GM12801 (cell line): ENCODE measurements around the gene CDH23.

Source experiments
- TF ChIP-seq, protein P1 (sequence below): IDR thresholded peaks from one replicate; pipeline ENCODE4 v1.5.1; 2011; ENCODE audit warnings: control low read depth; ENCODE audit not compliant: insufficient read length; ENCODE audit errors: extremely low read depth

Gene CDH23

DNA sequence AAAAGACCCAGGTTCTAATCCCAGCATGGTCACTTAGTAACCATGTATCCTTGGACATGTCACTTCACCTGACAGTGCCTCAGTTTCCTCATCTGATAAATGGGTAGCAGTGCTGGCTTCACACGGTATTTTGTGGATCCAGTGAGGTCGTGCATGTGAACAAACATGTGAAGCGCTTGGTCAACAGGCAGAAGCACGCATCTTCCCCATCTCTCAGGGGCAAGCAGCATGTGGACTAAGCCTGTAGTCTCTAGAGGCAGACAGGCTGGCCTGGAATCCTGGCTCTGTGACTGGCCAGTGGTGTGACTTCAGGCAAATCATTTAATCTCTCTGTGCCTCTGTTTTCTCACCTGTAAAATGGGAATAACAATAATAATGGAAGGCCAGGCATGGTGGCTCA is 207.0 kb downstream of the CDH23 start:
- TF ChIP-seq, protein P1, sequence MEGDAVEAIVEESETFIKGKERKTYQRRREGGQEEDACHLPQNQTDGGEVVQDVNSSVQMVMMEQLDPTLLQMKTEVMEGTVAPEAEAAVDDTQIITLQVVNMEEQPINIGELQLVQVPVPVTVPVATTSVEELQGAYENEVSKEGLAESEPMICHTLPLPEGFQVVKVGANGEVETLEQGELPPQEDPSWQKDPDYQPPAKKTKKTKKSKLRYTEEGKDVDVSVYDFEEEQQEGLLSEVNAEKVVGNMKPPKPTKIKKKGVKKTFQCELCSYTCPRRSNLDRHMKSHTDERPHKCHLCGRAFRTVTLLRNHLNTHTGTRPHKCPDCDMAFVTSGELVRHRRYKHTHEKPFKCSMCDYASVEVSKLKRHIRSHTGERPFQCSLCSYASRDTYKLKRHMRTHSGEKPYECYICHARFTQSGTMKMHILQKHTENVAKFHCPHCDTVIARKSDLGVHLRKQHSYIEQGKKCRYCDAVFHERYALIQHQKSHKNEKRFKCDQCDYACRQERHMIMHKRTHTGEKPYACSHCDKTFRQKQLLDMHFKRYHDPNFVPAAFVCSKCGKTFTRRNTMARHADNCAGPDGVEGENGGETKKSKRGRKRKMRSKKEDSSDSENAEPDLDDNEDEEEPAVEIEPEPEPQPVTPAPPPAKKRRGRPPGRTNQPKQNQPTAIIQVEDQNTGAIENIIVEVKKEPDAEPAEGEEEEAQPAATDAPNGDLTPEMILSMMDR = no peak

DNA sequence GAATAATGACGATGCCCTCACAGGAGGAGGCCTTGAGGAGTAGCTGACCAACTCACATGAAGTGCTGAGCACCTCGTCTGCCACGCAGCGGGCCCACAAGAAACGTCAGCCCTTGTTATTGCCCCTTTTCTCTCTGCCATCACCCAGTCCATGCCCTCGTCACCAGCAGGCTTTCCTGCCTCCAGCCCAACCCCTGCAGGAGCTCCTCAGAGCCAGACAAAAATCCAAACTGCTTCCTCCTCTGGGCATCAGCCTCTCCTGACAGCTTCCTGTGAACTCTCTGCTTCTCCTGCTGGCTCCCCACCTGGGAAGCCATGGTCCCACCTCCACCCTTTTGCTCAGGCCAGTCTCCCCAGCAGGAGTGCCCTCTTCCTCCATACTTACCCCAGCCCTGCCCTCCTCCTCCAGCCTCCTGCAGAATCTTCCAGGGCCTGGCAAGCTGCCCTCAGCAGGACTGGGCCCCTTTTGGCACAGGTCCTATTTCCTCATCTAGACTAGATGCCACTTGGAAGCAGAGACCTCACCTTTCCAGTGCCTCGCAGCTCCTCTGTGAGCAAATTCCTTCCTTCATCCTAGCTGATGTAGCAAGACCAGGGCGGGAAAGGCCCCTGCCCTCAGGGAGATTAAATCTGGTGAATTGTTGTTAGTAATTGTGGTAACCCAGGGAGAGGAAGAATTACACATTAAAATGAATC is 207.8 kb downstream of the CDH23 start:
- TF ChIP-seq, protein P1 = no peak

DNA sequence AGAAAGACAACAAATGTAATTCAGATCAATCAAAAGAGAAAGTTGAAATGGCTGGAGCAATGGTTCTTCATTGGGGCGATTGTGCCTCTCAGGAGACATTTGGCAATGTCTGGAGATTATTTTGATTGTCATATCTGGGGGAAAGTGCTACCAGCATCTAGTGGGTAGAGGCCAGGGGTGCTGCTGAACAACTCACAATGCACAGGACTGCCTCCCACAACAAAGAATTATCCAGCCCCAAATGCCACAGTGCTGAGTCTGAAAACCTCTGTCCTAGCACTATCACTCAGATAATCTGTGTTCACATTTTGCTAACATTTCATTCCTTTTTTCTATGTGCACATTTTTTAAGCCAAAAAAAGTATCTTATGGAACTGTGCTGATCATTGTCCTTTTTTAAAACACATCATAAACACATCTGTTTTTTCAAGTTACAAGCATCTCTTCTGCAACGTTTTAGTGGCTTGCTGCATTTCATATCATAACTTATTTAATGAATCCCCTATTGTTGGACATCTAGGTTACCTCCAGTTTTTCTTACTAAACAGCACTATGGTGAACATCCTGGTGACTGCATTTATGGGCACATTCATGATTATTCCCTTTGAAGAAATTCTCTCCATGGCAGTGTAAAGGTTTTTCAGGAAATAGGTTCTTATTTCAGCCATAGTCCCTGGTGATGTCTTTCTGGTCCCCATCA is 208.7 kb downstream of the CDH23 start:
- TF ChIP-seq, protein P1 = no peak

DNA sequence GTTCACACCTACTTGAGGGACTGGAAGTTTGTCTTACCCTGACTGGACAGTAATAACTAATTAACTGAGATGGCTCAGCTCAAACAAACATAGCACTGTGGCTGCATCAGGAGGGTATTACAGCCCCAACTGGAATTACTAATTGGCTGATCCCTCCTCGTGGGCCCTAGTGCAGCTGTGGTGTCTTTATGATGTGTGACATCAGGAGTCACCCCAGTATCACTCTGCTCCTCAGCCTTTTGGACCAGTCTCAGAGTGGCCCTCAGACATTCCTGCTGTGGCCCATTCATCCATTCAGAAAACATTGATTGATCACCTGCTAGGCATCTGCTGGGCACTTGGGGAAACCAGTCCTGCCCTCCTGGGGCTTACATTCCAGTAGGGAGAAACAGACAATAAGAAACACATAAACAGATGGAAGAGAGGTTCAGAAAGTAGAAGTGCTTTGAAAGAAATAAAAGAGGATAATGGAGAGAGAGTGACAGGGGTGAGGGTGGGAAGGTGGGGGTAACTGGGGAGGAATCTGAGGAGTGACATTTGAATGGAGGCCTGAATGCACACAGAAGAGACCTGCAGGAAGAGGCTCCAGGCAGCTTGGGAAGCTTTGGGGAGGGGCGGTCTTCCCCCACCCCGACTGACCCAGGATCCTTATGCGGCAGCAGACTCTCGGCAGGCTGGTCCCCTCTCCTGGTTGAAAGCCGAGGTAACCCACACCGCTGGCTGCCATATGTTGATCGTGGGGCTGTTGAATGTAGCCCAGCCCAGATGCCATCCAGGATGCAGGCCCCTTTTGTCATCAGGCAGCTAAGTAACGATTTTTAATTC is 209.7 kb downstream of the CDH23 start:
- TF ChIP-seq, protein P1 = no peak

DNA sequence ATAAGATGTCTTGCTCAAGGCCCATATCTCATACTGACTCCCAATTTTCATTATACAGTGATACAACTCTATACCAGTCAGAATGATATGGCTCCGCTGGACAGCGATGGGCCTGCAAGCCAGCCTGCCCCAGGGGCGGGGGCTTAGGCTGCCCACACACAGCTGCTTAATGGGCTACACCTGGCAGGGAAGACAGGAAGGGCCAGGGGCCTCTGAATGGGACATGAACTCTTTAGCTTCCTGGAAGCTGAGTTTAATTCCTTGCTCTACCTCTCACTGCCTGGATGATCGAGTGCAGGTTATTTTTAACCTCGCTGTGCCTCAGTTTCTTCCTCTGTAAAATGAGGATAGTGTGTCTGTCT is 210.3 kb downstream of the CDH23 start:
- TF ChIP-seq, protein P1 = no peak

DNA sequence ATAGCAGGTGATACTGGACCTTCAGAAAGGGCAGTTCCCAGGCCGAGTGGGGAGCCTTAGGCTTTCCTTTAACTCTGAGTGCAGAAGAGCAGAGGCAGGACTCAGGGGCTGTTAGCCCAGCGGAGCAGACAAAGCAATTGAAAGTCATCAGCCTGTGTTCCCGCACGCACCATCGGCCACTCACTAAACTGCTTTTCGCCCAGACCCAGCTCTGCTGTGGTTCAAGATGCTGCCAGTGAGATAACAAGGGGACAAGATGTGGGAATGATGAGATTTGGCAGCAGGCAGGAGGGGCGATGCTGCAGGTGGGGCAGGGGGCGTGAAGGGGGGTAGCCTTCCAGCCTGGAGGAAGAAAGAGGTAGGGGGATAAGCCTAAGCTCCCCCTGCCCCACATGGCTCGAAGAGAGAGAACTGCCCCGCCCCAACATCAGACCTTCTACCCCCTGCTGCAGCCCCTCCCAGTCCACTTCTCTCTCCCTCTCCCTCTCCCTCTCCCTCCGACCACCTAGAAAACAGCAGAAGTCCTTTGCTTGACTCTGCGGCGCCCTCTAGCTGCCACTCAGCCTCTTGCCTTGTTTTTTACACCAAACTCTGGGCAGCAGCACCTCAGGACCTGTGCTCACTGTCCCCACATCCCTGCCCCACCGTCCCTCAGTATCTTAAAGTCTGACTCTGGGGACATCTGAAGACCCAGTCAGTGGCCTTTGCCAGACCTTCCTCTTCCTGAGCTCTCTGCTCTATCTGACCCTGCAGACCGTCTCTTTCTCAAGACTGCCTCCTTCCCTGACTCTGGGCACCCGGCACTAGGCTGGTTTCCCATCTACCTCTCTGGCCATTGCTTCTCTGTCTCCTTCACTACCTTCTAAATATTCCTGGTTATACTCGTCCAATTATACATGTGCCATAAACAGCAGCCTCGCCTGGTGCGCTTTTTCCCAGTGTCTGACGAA is 212.4 kb downstream of the CDH23 start:
- TF ChIP-seq, protein P1 = no peak
